Stimulated activated effector memory CD8-positive, alpha-beta T cell treated with anti-CD3 and anti-CD28 coated beads, Interleukin-12 subunit alpha, Interleukin-12 subunit beta, amount 100 ng/mL, for 72 hours (primary cell): ENCODE measurements around the gene CHST4.
"Not testable (repeated sequence)": the region's sequence is repeated elsewhere in the genome, so short reads cannot be mapped to it uniquely, and the experiment has no call there.

Experiments
- ATAC-seq: fragments of 150-1000 bp; cut with Tn5 transposase; 2 replicates; pipeline ENCODE4 v1.10.0; 2021
- DNase-seq, 2 donors: peaks; one replicate each; pipeline ENCODE4 v3.0.0; 2021 to 2022; ENCODE audit warnings: low spot score in 2 of 2
- H3K27ac Mint-ChIP-seq: one replicate; pipeline ENCODE4 v1.8.0; 2022; ENCODE audit warnings: mild to moderate bottlenecking, mixed read lengths
- H3K36me3 Mint-ChIP-seq: one replicate; pipeline ENCODE4 v1.8.0; 2022; ENCODE audit warnings: mild to moderate bottlenecking, mixed read lengths
- H3K4me1 Mint-ChIP-seq: one replicate; pipeline ENCODE4 v1.8.0; 2022; ENCODE audit warnings: mixed read lengths
- H3K4me3 Mint-ChIP-seq: one replicate; pipeline ENCODE4 v1.8.0; 2022; ENCODE audit warnings: mild to moderate bottlenecking, mixed read lengths
- H3K9me3 Mint-ChIP-seq: one replicate; pipeline ENCODE4 v1.8.0; 2022; ENCODE audit warnings: mixed read lengths

Gene CHST4

DNA sequence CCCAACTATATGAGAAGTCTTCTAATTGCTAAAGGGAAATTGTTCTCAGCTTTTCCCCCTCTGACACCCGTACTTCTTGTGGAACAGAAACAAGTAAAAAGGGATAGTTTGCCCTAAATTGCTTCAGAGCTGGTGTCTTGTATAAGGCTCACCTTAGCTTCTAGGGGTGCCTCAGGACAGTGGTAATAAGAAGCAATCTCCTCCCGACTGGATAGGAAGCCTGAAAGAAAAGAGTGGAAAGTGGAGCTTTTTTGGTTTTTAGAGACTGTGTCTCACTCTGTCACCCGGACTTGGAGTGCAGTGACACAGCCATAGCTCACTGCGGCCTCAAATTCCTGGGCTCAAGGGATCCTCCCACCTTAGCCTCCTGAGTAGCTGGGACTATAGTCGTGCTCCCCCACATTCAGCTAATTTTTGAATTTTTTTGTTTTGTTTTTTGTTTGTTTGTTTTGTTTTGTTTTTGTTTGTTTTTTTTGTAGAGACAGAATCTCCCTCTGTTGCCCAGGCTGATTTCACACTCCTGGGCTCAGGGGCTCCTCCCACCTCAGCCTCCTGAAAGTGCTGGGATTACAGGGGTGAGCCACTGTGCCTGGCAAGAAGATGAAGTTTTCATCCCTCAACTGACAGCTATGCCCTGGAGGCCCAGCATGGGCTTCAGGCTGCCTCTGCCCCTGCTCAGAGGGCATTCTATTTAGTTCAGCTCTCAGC, 47.3 kb downstream of the CHST4 start:
- H3K36me3 Mint-ChIP-seq = no peaks in the 10 kb centered on the region
- no peaks in the 10 kb centered on the region for H3K4me1 Mint-ChIP-seq
- no peak for ATAC-seq
- no peaks in the 10 kb centered on the region for H3K9me3 Mint-ChIP-seq
- no peak overlapping the region for H3K4me3 Mint-ChIP-seq
- no peak overlapping the region for H3K27ac Mint-ChIP-seq
- no peak for DNase-seq

DNA sequence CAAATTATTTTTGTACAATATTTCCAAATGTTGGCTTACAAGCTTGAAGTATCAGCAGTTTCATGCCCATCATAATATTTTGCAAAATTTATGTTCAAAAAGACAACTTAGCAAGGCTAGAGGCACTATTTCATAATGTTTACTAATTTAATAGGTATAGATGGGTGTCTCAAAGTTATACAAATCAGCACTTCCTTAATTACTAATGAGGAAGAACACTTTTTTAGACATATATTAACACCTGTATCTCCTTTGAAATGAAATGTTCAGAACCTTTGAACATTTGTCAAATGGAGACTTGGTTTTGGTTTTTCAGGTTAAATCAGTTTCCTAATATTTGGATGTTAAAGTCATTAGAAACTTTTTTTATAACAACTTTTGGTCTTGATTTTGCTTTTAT, 48.5 kb downstream of the CHST4 start:
- Mint-ChIP-seq H3K4me3 (no peak overlapping the region), H3K4me1 (no peaks in the 10 kb centered on the region), H3K27ac (no peak overlapping the region), H3K9me3 (no peaks in the 10 kb centered on the region), H3K36me3 (no peaks in the 10 kb centered on the region)
- ATAC-seq (no peak), DNase-seq (no peak)

DNA sequence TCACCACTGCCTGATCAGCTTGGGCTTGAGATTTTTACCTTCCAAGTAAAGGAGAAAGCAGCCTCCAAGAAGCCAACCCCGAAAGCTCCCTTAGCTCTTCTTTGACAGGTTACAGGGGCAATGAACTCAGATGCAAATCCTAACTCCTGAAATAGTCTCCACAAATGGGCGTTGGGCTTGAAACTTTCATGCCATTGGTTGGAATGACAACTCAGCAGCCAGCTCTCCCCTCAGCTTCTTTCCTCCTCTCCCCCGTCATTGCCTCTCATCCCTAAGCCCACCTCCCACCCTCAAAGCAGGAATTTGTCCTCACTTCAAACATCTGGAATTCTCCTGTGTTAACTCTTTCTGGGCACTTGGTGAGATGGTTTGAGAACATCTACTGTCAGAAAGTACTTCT, 50.7 kb downstream of the CHST4 start, which contains the start of gene TAT:
Gene TAT, minus strand, starts transcription at position 122 of the 400 bp plus-strand sequence. CDS start 677 bp downstream, outside the sequence.
- Mint-ChIP-seq H3K36me3 (no peaks in the 10 kb centered on the region), H3K27ac (no peak within 1 kb of the TSS), H3K4me1 (no peaks in the 10 kb centered on the region), H3K9me3 (no peaks in the 10 kb centered on the region), H3K4me3 (no peak within 1 kb of the TSS)
- DNase-seq = no peak
- no peak for ATAC-seq

DNA sequence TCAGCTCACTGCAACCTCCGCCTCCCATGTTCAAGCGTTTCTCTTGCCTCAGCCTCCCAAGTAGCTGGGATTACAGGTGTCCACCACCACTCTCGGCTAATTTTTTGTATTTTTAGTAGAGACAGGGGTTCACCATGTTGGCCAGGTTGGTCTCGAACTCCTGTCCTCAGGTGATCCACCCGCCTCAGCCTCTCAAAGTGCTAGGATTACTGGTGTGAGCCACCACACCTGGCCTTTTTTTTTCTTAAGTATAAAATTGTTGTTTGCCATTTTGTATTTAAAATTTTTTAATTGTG, 56.3 kb downstream of the CHST4 start:
- not testable (repeated sequence) for H3K36me3 Mint-ChIP-seq, H3K4me1 Mint-ChIP-seq, H3K9me3 Mint-ChIP-seq

DNA sequence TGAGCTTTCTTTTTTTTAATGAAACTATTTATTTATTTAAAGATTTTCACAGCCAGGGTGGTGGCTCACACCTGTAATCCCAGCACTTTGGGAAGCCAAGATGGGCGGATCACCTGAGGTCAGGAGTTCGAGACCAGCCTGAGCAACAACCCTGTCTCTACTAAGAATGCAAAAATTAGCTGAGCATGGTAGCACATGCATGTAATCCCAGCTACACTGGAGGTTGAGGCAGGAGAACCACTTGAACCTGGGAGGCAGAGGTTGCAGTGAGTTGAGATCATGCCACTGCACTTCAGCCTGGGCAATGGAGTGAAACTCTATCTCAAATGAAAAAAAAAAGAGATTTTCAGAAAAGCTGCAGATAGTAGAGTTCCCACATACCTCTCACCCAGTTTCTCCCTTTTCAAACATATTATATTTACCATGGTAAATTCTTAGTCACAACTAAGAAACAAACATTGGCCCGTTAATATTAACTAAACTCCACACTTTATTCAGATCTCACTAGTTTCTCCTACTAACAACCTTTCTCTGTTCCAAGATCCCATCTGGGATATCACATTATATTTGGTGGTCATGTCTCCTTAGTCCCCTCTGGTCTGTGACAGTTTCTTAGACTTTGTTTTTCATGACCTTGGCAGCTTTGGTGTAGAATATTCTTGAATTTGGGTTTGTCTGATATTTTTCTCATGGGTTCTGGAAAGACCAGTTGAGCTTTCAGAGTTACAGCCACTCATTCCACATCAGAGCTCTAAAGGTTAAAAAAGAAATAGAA, 58.5 kb downstream of the CHST4 start:
- ATAC-seq (no peak), DNase-seq (no peak)
- H3K4me3 Mint-ChIP-seq = no peak overlapping the region
- no peaks in the 10 kb centered on the region for H3K9me3 Mint-ChIP-seq
- H3K36me3 Mint-ChIP-seq = no peaks in the 10 kb centered on the region
- H3K4me1 Mint-ChIP-seq = no peaks in the 10 kb centered on the region
- H3K27ac Mint-ChIP-seq = no peak overlapping the region

More for the DNA sequence above, 56.3 kb downstream of the CHST4 start:
- not testable (repeated sequence) for H3K27ac Mint-ChIP-seq, DNase-seq, ATAC-seq, H3K4me3 Mint-ChIP-seq

DNA sequence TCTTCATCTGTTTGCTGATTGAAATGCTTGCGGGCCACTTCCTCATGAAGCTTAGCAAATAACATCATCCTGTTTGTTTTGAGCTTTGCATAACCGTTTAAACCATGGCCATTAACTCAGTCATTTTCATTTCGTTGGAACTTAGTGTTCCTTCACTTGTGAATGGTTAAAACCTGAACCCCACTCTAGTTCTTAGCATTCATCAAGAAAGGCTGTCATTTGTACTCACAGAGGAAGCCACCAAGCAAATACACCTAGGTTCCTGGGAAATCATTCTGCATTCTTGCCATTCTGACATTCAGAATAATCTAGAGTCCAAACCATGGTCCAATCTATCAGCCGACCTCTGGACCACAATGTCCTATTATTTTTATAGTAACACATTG, 59.1 kb downstream of the CHST4 start:
- no peaks in the 10 kb centered on the region for H3K4me1 Mint-ChIP-seq
- no peak overlapping the region for H3K27ac Mint-ChIP-seq
- no peak overlapping the region for H3K4me3 Mint-ChIP-seq
- ATAC-seq = no peak
- no peaks in the 10 kb centered on the region for H3K36me3 Mint-ChIP-seq
- no peaks in the 10 kb centered on the region for H3K9me3 Mint-ChIP-seq
- DNase-seq = no peak
